ENCODE measurements around the gene GABRB1.

GRCh38 chr4:47312170-47312569 lies 280.8 kb downstream of the GABRB1 start:
- TF ChIP-seq YY1 (IDR thresholded peaks at IDR 0.05; ENCODE audit: insufficient read depth, insufficient read length) (no peak), ZNF274 (IDR thresholded peaks at IDR 0.05; ENCODE audit: low read depth, low read length) (no peak)
